SK-N-SH (cell line): ENCODE data around the gene AP2A2. TPM values are rescaled to one million over a fixed set of nuclear protein-coding genes. Genes with fewer than 3 reads are reported as not detected.

Experiments
- CTCF ChIA-PET: fragments of 300-600, 350-600 bp; formaldehyde crosslinking; extraction: SDS; loops from one replicate; lab custom pipeline; 2021; lab: Yijun Ruan, JAX
- POLR2A ChIA-PET: fragments of 350-600 bp; sonication (Branson Sonifier 250); formaldehyde crosslinking; extraction: SDS; loops from one replicate; lab custom pipeline; 2020; ENCODE audit warnings: antibody characterized with exemption, inconsistent platforms; lab: Yijun Ruan, JAX
- DNase-seq: peaks from one replicate; pipeline ENCODE4 v3.0.0; 2012
- H2AFZ ChIP-seq: fragments of 200-600 bp; sonication (generic); 2 replicates; pipeline ENCODE4 v1.8.1; 2016; ENCODE audit warnings: antibody characterized with exemption, mild to moderate bottlenecking, low read depth
- H3F3A ChIP-seq: fragments of 200-600 bp; sonication (generic); replicated peaks from 2 replicates; pipeline ENCODE3; 2016; ENCODE audit warnings: antibody characterized with exemption, mild to moderate bottlenecking; ENCODE audit not compliant: insufficient read depth
- H3K27ac ChIP-seq, 2 experiments: fragments of 200-500 bp in 1 of 2; fragments of 200-600 bp in 1 of 2; sonication (Bioruptor generic) in 1 of 2; sonication (generic), shearing (Covaris generic) in 1 of 2; 2 replicates each; pipeline versions ENCODE4 v1.5.1 to v1.6.1; 2014 to 2016; ENCODE audit warnings: low read depth in 2 of 2, inconsistent platforms in 1 of 2, low read length in 1 of 2, mild to moderate bottlenecking in 1 of 2, mixed read lengths in 1 of 2
- H3K27me3 ChIP-seq: fragments of 200-600 bp; sonication (generic), shearing (Covaris generic); 2 replicates; pipeline ENCODE4 v1.6.1; 2016; ENCODE audit warnings: mixed run types; ENCODE audit not compliant: insufficient read depth
- H3K36me3 ChIP-seq, 2 experiments: fragments of 200-500 bp in 1 of 2; fragments of 200-600 bp in 1 of 2; sonication (Bioruptor generic) in 1 of 2; sonication (generic) in 1 of 2; replicated peaks in 1 of 2; 2 replicates each; pipeline versions ENCODE3 to v1.5.1; 2014 to 2016; ENCODE audit warnings: low read length in 1 of 2, mild to moderate bottlenecking in 1 of 2; ENCODE audit not compliant: insufficient read depth in 2 of 2, control insufficient read depth in 1 of 2
- H3K4me1 ChIP-seq, 2 experiments: fragments of 200-500 bp in 1 of 2; fragments of 200-600 bp in 1 of 2; sonication (Bioruptor generic) in 1 of 2; sonication (generic), shearing (Covaris generic) in 1 of 2; 2 replicates each; pipeline versions ENCODE4 v1.5.1 to v1.6.1; 2014 to 2016; ENCODE audit warnings: low read depth in 1 of 2, low read length in 1 of 2, mixed run types in 1 of 2; ENCODE audit not compliant: insufficient read depth in 2 of 2, control insufficient read depth in 1 of 2
- H3K4me2 ChIP-seq: fragments of 200-600 bp; sonication (generic), shearing (Covaris generic); 2 replicates; pipeline ENCODE4 v1.6.1; 2017; ENCODE audit warnings: mixed run types
- H3K4me3 ChIP-seq, 2 experiments: fragments of 200-500 bp in 1 of 2; fragments of 200-600 bp in 1 of 2; sonication (Bioruptor generic) in 1 of 2; sonication (generic), shearing (Covaris generic) in 1 of 2; 2 replicates each; pipeline versions ENCODE4 v1.5.1 to v1.8.1; 2014 to 2016; ENCODE audit warnings: low read depth in 2 of 2, inconsistent platforms in 1 of 2, low read length in 1 of 2, mild to moderate bottlenecking in 1 of 2, mixed read lengths in 1 of 2, moderate library complexity in 1 of 2
- H3K79me2 ChIP-seq: fragments of 200-600 bp; sonication (generic); 2 replicates; pipeline ENCODE4 v1.8.1; 2017; ENCODE audit warnings: mild to moderate bottlenecking; ENCODE audit not compliant: insufficient read depth
- H3K9ac ChIP-seq: fragments of 200-600 bp; sonication (generic); 2 replicates; pipeline ENCODE4 v1.6.1; 2017; ENCODE audit warnings: mixed run types
- H3K9me2 ChIP-seq: fragments of 200-600 bp; sonication (generic); 2 replicates; pipeline ENCODE4 v1.6.1; 2017; ENCODE audit warnings: mixed run types
- H3K9me3 ChIP-seq: fragments of 200-600 bp; sonication (generic); 2 replicates; pipeline ENCODE4 v1.6.1; 2017; ENCODE audit warnings: mixed run types, mild to moderate bottlenecking, moderate library complexity
- H4K20me1 ChIP-seq: fragments of 200-600 bp; sonication (generic); 2 replicates; pipeline ENCODE4 v1.6.1; 2017; ENCODE audit warnings: mild to moderate bottlenecking, mixed run types; ENCODE audit not compliant: insufficient read depth
- CHD2 ChIP-seq: fragments of 150-350 bp; IDR thresholded peaks from 2 replicates; pipeline ENCODE4 v1.6.1; 2018; ENCODE audit warnings: low read length; ENCODE audit not compliant: partially characterized antibody
- ELF1 ChIP-seq: IDR thresholded peaks from 2 replicates; pipeline ENCODE4 v1.4.0; 2012
- EZH2phosphoT487 ChIP-seq: fragments of 200-600 bp; sonication (generic); IDR thresholded peaks from 2 replicates; pipeline ENCODE4 v1.6.1; 2017; ENCODE audit warnings: low read depth, mixed run types, mild to moderate bottlenecking, antibody characterized with exemption, moderate library complexity, borderline replicate concordance
- FOXM1 ChIP-seq: IDR thresholded peaks from 2 replicates; pipeline ENCODE4 v1.4.0; 2012; ENCODE audit warnings: low read depth, mild to moderate bottlenecking
- GABPA ChIP-seq: IDR thresholded peaks from 2 replicates; pipeline ENCODE4 v1.4.0; 2012; ENCODE audit warnings: low read depth, mild to moderate bottlenecking
- JUND ChIP-seq: IDR thresholded peaks from 2 replicates; pipeline ENCODE4 v1.4.0; 2012
- MEF2A ChIP-seq: IDR thresholded peaks from 2 replicates; pipeline ENCODE4 v1.4.0; 2012; ENCODE audit warnings: low read depth, borderline replicate concordance
- MXI1 ChIP-seq: IDR thresholded peaks from 2 replicates; pipeline ENCODE4 v1.6.1; 2012; ENCODE audit warnings: mild to moderate bottlenecking, low read depth, low read length, improper control_type of control experiment
- NRF1 ChIP-seq: IDR thresholded peaks from 2 replicates; pipeline ENCODE4 v1.6.1; 2012; ENCODE audit warnings: low read depth, mild to moderate bottlenecking, low read length
- PBX3 ChIP-seq: IDR thresholded peaks from 2 replicates; pipeline ENCODE4; 2012
- POLR2AphosphoS5 ChIP-seq: IDR thresholded peaks from 2 replicates; pipeline ENCODE4 v1.6.1; 2012; ENCODE audit warnings: low read depth, low read length
- RAD21 ChIP-seq: IDR thresholded peaks from 2 replicates; pipeline ENCODE4 v1.6.1; 2012; ENCODE audit warnings: mild to moderate bottlenecking, low read length
- SMC3 ChIP-seq: IDR thresholded peaks from 2 replicates; pipeline ENCODE4 v1.6.1; 2012; ENCODE audit warnings: low read depth, low read length, improper control_type of control experiment
- TAF1 ChIP-seq: IDR thresholded peaks from 2 replicates; pipeline ENCODE4 v1.6.1; 2012; ENCODE audit warnings: low read depth, mild to moderate bottlenecking, low read length, moderate library complexity, borderline replicate concordance
- TEAD4 ChIP-seq: IDR thresholded peaks from 2 replicates; pipeline ENCODE4 v1.4.0; 2012; ENCODE audit warnings: mild to moderate bottlenecking, borderline replicate concordance; ENCODE audit not compliant: insufficient read depth
- YY1 ChIP-seq: IDR thresholded peaks from 2 replicates; pipeline ENCODE4 v1.4.0; 2012; ENCODE audit warnings: low read depth, mild to moderate bottlenecking
- WGBS: methylation state at CpG from one replicate; pipeline ENCODE4 v1.1.6; 2017; ENCODE audit warnings: low lambda C conversion rate; 5-methylcytosine and 5-hydroxymethylcytosine counted together
- polyA plus RNA-seq, 3 experiments: library from polyadenylated mRNA; depleted of rRNA; stranded (reverse); fragments of >200 nt; gene quantifications; 2 replicates each; pipeline ENCODE4 v1.2.3, GENCODE V29; 2012
- TF ChIP-seq, protein P1 (sequence below): fragments of 150-350 bp; IDR thresholded peaks from 2 replicates; pipeline ENCODE4 v1.6.1; 2017; ENCODE audit warnings: antibody characterized with exemption, low read length, low read depth, borderline replicate concordance
- TF ChIP-seq, protein P2 (sequence below): IDR thresholded peaks from 2 replicates; pipeline ENCODE4 v1.6.1; 2012; ENCODE audit warnings: mild to moderate bottlenecking, low read depth, low read length, moderate library complexity
- TF ChIP-seq, protein P3 (sequence below): fragments of 200-600 bp; sonication (generic); IDR thresholded peaks from 2 replicates; pipeline ENCODE4 v1.6.1; 2017; ENCODE audit warnings: antibody characterized with exemption, mild to moderate bottlenecking, moderate library complexity
- TF ChIP-seq, protein P4 (sequence below): fragments of 150-350 bp; IDR thresholded peaks from 2 replicates; pipeline ENCODE4 v1.6.1; 2016; ENCODE audit warnings: mild to moderate bottlenecking, low read depth, low read length

AP2A2 gene
- polyA plus RNA-seq, 1 of the 3 experiments (the other 2 are of a cell fraction): 42.7 TPM

GRCh38 chr11:976431-977160 lies 50.9 kb downstream of the AP2A2 start:
- no peaks in the 10 kb centered on the region for H3K9me3 ChIP-seq
- ChIA-PET POLR2A (no interaction called here), CTCF (interaction anchor here (0.8 kb wide), 1 partner anchor 128 kb away, joined by 3 read pairs; no protein-coding TSS in a partner anchor)
- H3K4me2 ChIP-seq: no peak overlapping the region
- H4K20me1 ChIP-seq: no peaks in the 10 kb centered on the region
- WGBS: 90% methylated on average over 13 of the region's 26 CpGs
- TF ChIP-seq MEF2A (no peak), TAF1 (no peak), MXI1 (no peak), EZH2phosphoT487 (no peak), PBX3 (no peak), FOXM1 (no peak), ELF1 (no peak), CHD2 (no peak), NRF1 (no peak), YY1 (no peak), JUND (no peak), POLR2AphosphoS5 (no peak), RAD21 (no peak), SMC3 (no peak), TEAD4 (no peak), GABPA (no peak)
- TF ChIP-seq, protein P1, sequence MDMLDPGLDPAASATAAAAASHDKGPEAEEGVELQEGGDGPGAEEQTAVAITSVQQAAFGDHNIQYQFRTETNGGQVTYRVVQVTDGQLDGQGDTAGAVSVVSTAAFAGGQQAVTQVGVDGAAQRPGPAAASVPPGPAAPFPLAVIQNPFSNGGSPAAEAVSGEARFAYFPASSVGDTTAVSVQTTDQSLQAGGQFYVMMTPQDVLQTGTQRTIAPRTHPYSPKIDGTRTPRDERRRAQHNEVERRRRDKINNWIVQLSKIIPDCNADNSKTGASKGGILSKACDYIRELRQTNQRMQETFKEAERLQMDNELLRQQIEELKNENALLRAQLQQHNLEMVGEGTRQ: no peak
- TF ChIP-seq, protein P2, sequence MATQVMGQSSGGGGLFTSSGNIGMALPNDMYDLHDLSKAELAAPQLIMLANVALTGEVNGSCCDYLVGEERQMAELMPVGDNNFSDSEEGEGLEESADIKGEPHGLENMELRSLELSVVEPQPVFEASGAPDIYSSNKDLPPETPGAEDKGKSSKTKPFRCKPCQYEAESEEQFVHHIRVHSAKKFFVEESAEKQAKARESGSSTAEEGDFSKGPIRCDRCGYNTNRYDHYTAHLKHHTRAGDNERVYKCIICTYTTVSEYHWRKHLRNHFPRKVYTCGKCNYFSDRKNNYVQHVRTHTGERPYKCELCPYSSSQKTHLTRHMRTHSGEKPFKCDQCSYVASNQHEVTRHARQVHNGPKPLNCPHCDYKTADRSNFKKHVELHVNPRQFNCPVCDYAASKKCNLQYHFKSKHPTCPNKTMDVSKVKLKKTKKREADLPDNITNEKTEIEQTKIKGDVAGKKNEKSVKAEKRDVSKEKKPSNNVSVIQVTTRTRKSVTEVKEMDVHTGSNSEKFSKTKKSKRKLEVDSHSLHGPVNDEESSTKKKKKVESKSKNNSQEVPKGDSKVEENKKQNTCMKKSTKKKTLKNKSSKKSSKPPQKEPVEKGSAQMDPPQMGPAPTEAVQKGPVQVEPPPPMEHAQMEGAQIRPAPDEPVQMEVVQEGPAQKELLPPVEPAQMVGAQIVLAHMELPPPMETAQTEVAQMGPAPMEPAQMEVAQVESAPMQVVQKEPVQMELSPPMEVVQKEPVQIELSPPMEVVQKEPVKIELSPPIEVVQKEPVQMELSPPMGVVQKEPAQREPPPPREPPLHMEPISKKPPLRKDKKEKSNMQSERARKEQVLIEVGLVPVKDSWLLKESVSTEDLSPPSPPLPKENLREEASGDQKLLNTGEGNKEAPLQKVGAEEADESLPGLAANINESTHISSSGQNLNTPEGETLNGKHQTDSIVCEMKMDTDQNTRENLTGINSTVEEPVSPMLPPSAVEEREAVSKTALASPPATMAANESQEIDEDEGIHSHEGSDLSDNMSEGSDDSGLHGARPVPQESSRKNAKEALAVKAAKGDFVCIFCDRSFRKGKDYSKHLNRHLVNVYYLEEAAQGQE: no peak
- TF ChIP-seq, protein P3, sequence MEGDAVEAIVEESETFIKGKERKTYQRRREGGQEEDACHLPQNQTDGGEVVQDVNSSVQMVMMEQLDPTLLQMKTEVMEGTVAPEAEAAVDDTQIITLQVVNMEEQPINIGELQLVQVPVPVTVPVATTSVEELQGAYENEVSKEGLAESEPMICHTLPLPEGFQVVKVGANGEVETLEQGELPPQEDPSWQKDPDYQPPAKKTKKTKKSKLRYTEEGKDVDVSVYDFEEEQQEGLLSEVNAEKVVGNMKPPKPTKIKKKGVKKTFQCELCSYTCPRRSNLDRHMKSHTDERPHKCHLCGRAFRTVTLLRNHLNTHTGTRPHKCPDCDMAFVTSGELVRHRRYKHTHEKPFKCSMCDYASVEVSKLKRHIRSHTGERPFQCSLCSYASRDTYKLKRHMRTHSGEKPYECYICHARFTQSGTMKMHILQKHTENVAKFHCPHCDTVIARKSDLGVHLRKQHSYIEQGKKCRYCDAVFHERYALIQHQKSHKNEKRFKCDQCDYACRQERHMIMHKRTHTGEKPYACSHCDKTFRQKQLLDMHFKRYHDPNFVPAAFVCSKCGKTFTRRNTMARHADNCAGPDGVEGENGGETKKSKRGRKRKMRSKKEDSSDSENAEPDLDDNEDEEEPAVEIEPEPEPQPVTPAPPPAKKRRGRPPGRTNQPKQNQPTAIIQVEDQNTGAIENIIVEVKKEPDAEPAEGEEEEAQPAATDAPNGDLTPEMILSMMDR: no peak
- TF ChIP-seq, protein P4, sequence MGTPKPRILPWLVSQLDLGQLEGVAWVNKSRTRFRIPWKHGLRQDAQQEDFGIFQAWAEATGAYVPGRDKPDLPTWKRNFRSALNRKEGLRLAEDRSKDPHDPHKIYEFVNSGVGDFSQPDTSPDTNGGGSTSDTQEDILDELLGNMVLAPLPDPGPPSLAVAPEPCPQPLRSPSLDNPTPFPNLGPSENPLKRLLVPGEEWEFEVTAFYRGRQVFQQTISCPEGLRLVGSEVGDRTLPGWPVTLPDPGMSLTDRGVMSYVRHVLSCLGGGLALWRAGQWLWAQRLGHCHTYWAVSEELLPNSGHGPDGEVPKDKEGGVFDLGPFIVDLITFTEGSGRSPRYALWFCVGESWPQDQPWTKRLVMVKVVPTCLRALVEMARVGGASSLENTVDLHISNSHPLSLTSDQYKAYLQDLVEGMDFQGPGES: no peak
- no peaks in the 10 kb centered on the region for H3F3A ChIP-seq
- no peaks in the 10 kb centered on the region for H3K4me1 ChIP-seq
- no peaks in the 10 kb centered on the region for H3K79me2 ChIP-seq
- H3K9ac ChIP-seq: no peak overlapping the region
- no peak overlapping the region for H2AFZ ChIP-seq
- no peaks in the 10 kb centered on the region for H3K9me2 ChIP-seq
- no peak overlapping the region for H3K4me3 ChIP-seq
- no peak overlapping the region for H3K27ac ChIP-seq
- DNase-seq: no peak
- H3K27me3 ChIP-seq: no peaks in the 10 kb centered on the region
- H3K36me3 ChIP-seq: peaks cover 4 to 54% of the 10 kb centered on the region in 2 experiments
